ENCODE measurements around the gene SCUBE1.

Gene SCUBE1

GRCh38 chr22:43182726-43183125 is 160.4 kb downstream of the SCUBE1 start:
- H3K9me3 Mint-ChIP-seq: no peaks in the 10 kb centered on the region
- H3K27ac Mint-ChIP-seq: no peak overlapping the region
- H3K4me1 Mint-ChIP-seq (ENCODE audit: low read depth): peaks cover 14% of the 10 kb centered on the region
- no peak for DNase-seq (ENCODE audit: low spot score)
- H3K27me3 Mint-ChIP-seq (ENCODE audit: low read depth): no peaks in the 10 kb centered on the region
- no peak overlapping the region for H3K4me3 Mint-ChIP-seq
- H3K36me3 Mint-ChIP-seq (ENCODE audit: low read depth): peaks cover 18% of the 10 kb centered on the region

- no peak overlapping the region for H3K27ac Mint-ChIP-seq
- H3K4me3 Mint-ChIP-seq: no peak overlapping the region
- H3K4me1 Mint-ChIP-seq (ENCODE audit: low read depth): peaks cover 14% of the 10 kb centered on the region
- H3K36me3 Mint-ChIP-seq (ENCODE audit: low read depth): peaks cover 18% of the 10 kb centered on the region
- no peaks in the 10 kb centered on the region for H3K9me3 Mint-ChIP-seq
- no peak for DNase-seq (ENCODE audit: low spot score)
- H3K27me3 Mint-ChIP-seq (ENCODE audit: low read depth): no peaks in the 10 kb centered on the region
Observed at GRCh38 chr22:43182118-43182517, 161.1 kb downstream of the SCUBE1 start.

GRCh38 chr22:43181321-43182076 is 161.7 kb downstream of the SCUBE1 start:
- Mint-ChIP-seq H3K36me3 (ENCODE audit: low read depth) (peaks cover 18% of the 10 kb centered on the region), H3K27ac (peak overlapping the region; percentile 71), H3K9me3 (no peaks in the 10 kb centered on the region), H3K4me1 (ENCODE audit: low read depth) (peaks cover 14% of the 10 kb centered on the region), H3K4me3 (no peak overlapping the region), H3K27me3 (ENCODE audit: low read depth) (no peaks in the 10 kb centered on the region)
- DNase-seq (ENCODE audit: low spot score): no peak

- Mint-ChIP-seq H3K4me3 (no peak overlapping the region), H3K9me3 (no peaks in the 10 kb centered on the region), H3K27me3 (ENCODE audit: low read depth) (no peaks in the 10 kb centered on the region), H3K27ac (no peak overlapping the region), H3K36me3 (ENCODE audit: low read depth) (peaks cover 21% of the 10 kb centered on the region), H3K4me1 (ENCODE audit: low read depth) (peaks cover 14% of the 10 kb centered on the region)
- no peak for DNase-seq (ENCODE audit: low spot score)
Observed at GRCh38 chr22:43180670-43181069, 162.5 kb downstream of the SCUBE1 start.

- H3K4me3 Mint-ChIP-seq: no peak overlapping the region
- DNase-seq (ENCODE audit: low spot score): no peak
- H3K27me3 Mint-ChIP-seq (ENCODE audit: low read depth): no peaks in the 10 kb centered on the region
- peaks cover 21% of the 10 kb centered on the region for H3K36me3 Mint-ChIP-seq (ENCODE audit: low read depth)
- no peak overlapping the region for H3K27ac Mint-ChIP-seq
- peaks cover 11% of the 10 kb centered on the region for H3K4me1 Mint-ChIP-seq (ENCODE audit: low read depth)
- H3K9me3 Mint-ChIP-seq: no peaks in the 10 kb centered on the region
Observed at GRCh38 chr22:43179911-43180195, 163.3 kb downstream of the SCUBE1 start.

- peaks cover 6% of the 10 kb centered on the region for H3K4me1 Mint-ChIP-seq (ENCODE audit: low read depth)
- DNase-seq (ENCODE audit: low spot score): no peak
Observed at GRCh38 chr22:43179146-43179910, 163.8 kb downstream of the SCUBE1 start.

GRCh38 chr22:43177479-43177878 is 165.7 kb downstream of the SCUBE1 start:
- Mint-ChIP-seq H3K27ac (no peak overlapping the region), H3K9me3 (no peaks in the 10 kb centered on the region), H3K4me1 (ENCODE audit: low read depth) (peaks cover 2% of the 10 kb centered on the region)

More at GRCh38 chr22:43179146-43179910, 163.8 kb downstream of the SCUBE1 start:
- Mint-ChIP-seq H3K36me3 (ENCODE audit: low read depth) (peaks cover 20% of the 10 kb centered on the region), H3K9me3 (no peaks in the 10 kb centered on the region), H3K4me3 (no peak overlapping the region), H3K27me3 (ENCODE audit: low read depth) (no peaks in the 10 kb centered on the region), H3K27ac (no peak overlapping the region)

GRCh38 chr22:43176090-43176489 is 167.1 kb downstream of the SCUBE1 start:
- Mint-ChIP-seq H3K9me3 (no peaks in the 10 kb centered on the region), H3K27me3 (ENCODE audit: low read depth) (no peaks in the 10 kb centered on the region), H3K36me3 (ENCODE audit: low read depth) (peaks cover 31% of the 10 kb centered on the region), H3K27ac (no peak overlapping the region), H3K4me1 (ENCODE audit: low read depth) (no peaks in the 10 kb centered on the region), H3K4me3 (no peak overlapping the region)
- no peak for DNase-seq (ENCODE audit: low spot score)

More at GRCh38 chr22:43177479-43177878, 165.7 kb downstream of the SCUBE1 start:
- Mint-ChIP-seq H3K27me3 (ENCODE audit: low read depth) (no peaks in the 10 kb centered on the region), H3K36me3 (ENCODE audit: low read depth) (peaks cover 27% of the 10 kb centered on the region), H3K4me3 (no peak overlapping the region)
- no peak for DNase-seq (ENCODE audit: low spot score)

GRCh38 chr22:43174941-43175531 is 168.1 kb downstream of the SCUBE1 start:
- H3K27ac Mint-ChIP-seq: no peak overlapping the region
- DNase-seq (ENCODE audit: low spot score): no peak
- peaks cover 35% of the 10 kb centered on the region for H3K36me3 Mint-ChIP-seq (ENCODE audit: low read depth)
- no peaks in the 10 kb centered on the region for H3K9me3 Mint-ChIP-seq
- H3K4me1 Mint-ChIP-seq (ENCODE audit: low read depth): no peaks in the 10 kb centered on the region
- H3K4me3 Mint-ChIP-seq: no peak overlapping the region
- H3K27me3 Mint-ChIP-seq (ENCODE audit: low read depth): no peaks in the 10 kb centered on the region

GRCh38 chr22:43173976-43174720 is 169.0 kb downstream of the SCUBE1 start:
- no peaks in the 10 kb centered on the region for H3K27me3 Mint-ChIP-seq (ENCODE audit: low read depth)
- H3K4me3 Mint-ChIP-seq: no peak overlapping the region
- H3K27ac Mint-ChIP-seq: no peak overlapping the region
- no peaks in the 10 kb centered on the region for H3K9me3 Mint-ChIP-seq
- DNase-seq (ENCODE audit: low spot score): no peak
- H3K4me1 Mint-ChIP-seq (ENCODE audit: low read depth): no peaks in the 10 kb centered on the region
- H3K36me3 Mint-ChIP-seq (ENCODE audit: low read depth): peaks cover 27% of the 10 kb centered on the region

- Mint-ChIP-seq H3K27me3 (ENCODE audit: low read depth) (no peaks in the 10 kb centered on the region), H3K27ac (no peak overlapping the region), H3K9me3 (no peaks in the 10 kb centered on the region), H3K4me3 (no peak overlapping the region), H3K4me1 (ENCODE audit: low read depth) (no peaks in the 10 kb centered on the region), H3K36me3 (ENCODE audit: low read depth) (peaks cover 25% of the 10 kb centered on the region)
- no peak for DNase-seq (ENCODE audit: low spot score)
Observed at GRCh38 chr22:43173566-43173965, 169.6 kb downstream of the SCUBE1 start.

- no peak overlapping the region for H3K27ac Mint-ChIP-seq
- H3K9me3 Mint-ChIP-seq: no peaks in the 10 kb centered on the region
- no peak overlapping the region for H3K4me3 Mint-ChIP-seq
- no peak for DNase-seq (ENCODE audit: low spot score)
- no peaks in the 10 kb centered on the region for H3K27me3 Mint-ChIP-seq (ENCODE audit: low read depth)
- H3K4me1 Mint-ChIP-seq (ENCODE audit: low read depth): no peaks in the 10 kb centered on the region
- H3K36me3 Mint-ChIP-seq (ENCODE audit: low read depth): peaks cover 27% of the 10 kb centered on the region
Observed at GRCh38 chr22:43172191-43172590, 171.0 kb downstream of the SCUBE1 start.

- H3K9me3 Mint-ChIP-seq: no peaks in the 10 kb centered on the region
- no peak overlapping the region for H3K4me3 Mint-ChIP-seq
- H3K36me3 Mint-ChIP-seq (ENCODE audit: low read depth): peaks cover 27% of the 10 kb centered on the region
- H3K4me1 Mint-ChIP-seq (ENCODE audit: low read depth): no peaks in the 10 kb centered on the region
- no peak overlapping the region for H3K27ac Mint-ChIP-seq
- H3K27me3 Mint-ChIP-seq (ENCODE audit: low read depth): no peaks in the 10 kb centered on the region
- DNase-seq (ENCODE audit: low spot score): no peak
Observed at GRCh38 chr22:43171607-43172006, 171.6 kb downstream of the SCUBE1 start.

- no peaks in the 10 kb centered on the region for H3K9me3 Mint-ChIP-seq
- no peaks in the 10 kb centered on the region for H3K4me1 Mint-ChIP-seq (ENCODE audit: low read depth)
- no peak for DNase-seq (ENCODE audit: low spot score)
- H3K4me3 Mint-ChIP-seq: no peak overlapping the region
- peaks cover 25% of the 10 kb centered on the region for H3K36me3 Mint-ChIP-seq (ENCODE audit: low read depth)
- H3K27ac Mint-ChIP-seq: no peak overlapping the region
- no peaks in the 10 kb centered on the region for H3K27me3 Mint-ChIP-seq (ENCODE audit: low read depth)
Observed at GRCh38 chr22:43171019-43171491, 172.1 kb downstream of the SCUBE1 start.

Measured in T-helper 2 cell treated with Interferon-gamma antibody and Interleukin-4, amounts not matched to agents 5 μg/mL and 100 μg/mL, for 36 hours (primary cell).